ENCODE results near the gene RCAN2. TPM values are rescaled to one million over a fixed set of nuclear protein-coding genes. Genes with fewer than 3 reads are reported as not detected.

Gene RCAN2
- total and polyA plus RNA-seq, 7 donors = 2.6 to 108 (median 20.0) TPM

GRCh38 chr6:46420921-46421638, 70.2 kb downstream of the RCAN2 start:
- no peak for DNase-seq
- Histone ChIP-seq H3K36me3 (ENCODE audit: insufficient read depth in 1 of 2, low read depth in 1 of 2) (no peaks in the 10 kb centered on the region), H3K4me1 (peaks cover 11% of the 10 kb centered on the region), H3K27ac (no peak overlapping the region), H3K4me3 (no peak overlapping the region), H3K9me3 (no peaks in the 10 kb centered on the region), H3K27me3 (ENCODE audit: insufficient read depth in 3 of 3, low read length in 2 of 3) (no peaks in the 10 kb centered on the region)
- WGBS, 3 donors = 73 to 87% (median 78%) methylated on average over 3 of the region's 3 CpGs
- no peak for TF ChIP-seq CTCF (IDR thresholded peaks at IDR 0.05)
- intact Hi-C loops (cut with DNase I) = loop anchor here in 1 of 2 donors (2.0 to 10.0 kb wide), 3 partner anchors 70 to 571 kb away; partner anchors contain the start of gene RCAN2
- ATAC-seq = no peak

DNA sequence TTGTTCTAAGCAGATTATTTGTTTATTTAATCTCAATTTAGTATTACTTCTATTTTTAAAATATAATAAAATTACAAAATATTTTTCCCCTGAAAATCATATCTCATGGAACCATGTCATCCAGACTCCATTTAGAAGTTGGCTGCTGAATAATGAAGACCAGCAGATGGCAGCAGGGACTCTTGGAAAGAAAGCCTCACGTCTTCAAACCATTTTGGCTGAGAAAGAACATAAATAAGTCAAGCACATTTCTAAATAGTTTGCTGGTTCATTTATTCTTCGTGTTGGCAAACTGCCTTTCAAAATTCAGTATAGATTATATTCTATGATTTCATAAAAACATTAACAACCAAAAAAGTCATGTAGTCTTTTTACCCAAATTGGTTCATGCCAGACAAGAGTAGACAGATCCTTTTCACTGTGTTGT, 71.7 kb downstream of the RCAN2 start:
- ATAC-seq (peak; percentile 57 to 85 (median 70)), DNase-seq (no peak)
- Histone ChIP-seq H3K27me3 (ENCODE audit: insufficient read depth in 3 of 3, low read length in 2 of 3) (no peaks in the 10 kb centered on the region), H3K4me1 (peaks cover 11% of the 10 kb centered on the region), H3K36me3 (ENCODE audit: insufficient read depth in 1 of 2, low read depth in 1 of 2) (no peaks in the 10 kb centered on the region), H3K4me3 (no peak overlapping the region), H3K27ac (no peak overlapping the region), H3K9me3 (no peaks in the 10 kb centered on the region)
- intact Hi-C loops (cut with DNase I) = loop anchor here (2.0 to 10.0 kb wide), 5 partner anchors 71 to 573 kb away; partner anchors contain the start of gene RCAN2 (in 2 of the 2)
- TF ChIP-seq CTCF (IDR thresholded peaks at IDR 0.05) = peak; percentile 82
- WGBS, 3 donors = 0 to 2% (median 1%) methylated on average over 2 of the region's 2 CpGs

DNA sequence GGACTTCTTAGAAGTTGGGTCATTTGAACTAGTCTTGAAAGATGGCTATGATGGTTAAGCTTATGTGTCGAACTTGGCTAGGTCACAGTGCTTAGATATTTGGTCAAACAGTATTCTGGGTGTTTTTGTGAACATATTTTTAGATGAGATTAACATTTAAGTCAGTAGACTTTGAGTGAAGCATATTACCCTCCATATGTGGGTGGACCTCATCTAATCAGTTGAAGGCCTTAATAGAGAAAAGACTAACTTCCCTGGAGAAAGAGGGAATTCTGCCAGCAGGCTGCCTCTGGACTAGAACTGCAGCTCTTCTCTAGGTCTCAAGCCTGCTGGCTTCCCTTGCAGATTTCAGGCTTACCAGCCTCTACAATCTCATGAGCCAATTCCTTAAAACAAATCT, 76.9 kb downstream of the RCAN2 start:
- H3K27me3 ChIP-seq (ENCODE audit: insufficient read depth in 3 of 3, low read length in 2 of 3) = no peaks in the 10 kb centered on the region
- DNase-seq (no peak), ATAC-seq (no peak)
- no peaks in the 10 kb centered on the region for H3K9me3 ChIP-seq
- H3K27ac ChIP-seq = no peak overlapping the region
- peaks cover 4% of the 10 kb centered on the region for H3K4me1 ChIP-seq
- 32 to 95% (median 54%) methylated on average over 1 of the region's 1 CpG for WGBS, 3 donors
- intact Hi-C loops (cut with DNase I) = loop anchor here in 1 of 2 donors (5.0 kb wide), 1 partner anchor 322 kb away; no protein-coding TSS in a partner anchor
- no peaks in the 10 kb centered on the region for H3K36me3 ChIP-seq (ENCODE audit: insufficient read depth in 1 of 2, low read depth in 1 of 2)
- no peak overlapping the region for H3K4me3 ChIP-seq
- TF ChIP-seq CTCF (IDR thresholded peaks at IDR 0.05) = no peak

DNA sequence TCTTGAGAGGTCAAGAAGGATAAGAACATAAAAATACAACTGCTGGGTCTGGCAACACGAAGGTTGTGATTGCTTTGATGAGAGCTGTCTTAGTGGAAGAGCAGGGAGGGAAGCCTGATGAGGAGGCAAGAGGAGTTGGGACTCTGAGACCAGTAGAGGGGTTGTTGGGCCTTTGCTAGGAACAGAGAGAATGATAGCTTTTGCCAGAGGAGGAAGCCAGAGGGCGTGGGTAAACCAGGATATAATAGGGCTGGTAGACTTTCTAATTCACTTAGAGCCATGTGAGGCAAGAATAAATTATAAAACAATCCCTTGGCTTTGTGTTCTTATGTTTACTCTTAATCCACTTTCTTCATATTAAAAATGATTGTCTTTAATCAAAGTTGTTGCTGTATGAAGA, 78.6 kb downstream of the RCAN2 start:
- Histone ChIP-seq H3K4me1 (peaks cover 16% of the 10 kb centered on the region), H3K27ac (no peak overlapping the region), H3K4me3 (no peak overlapping the region), H3K36me3 (ENCODE audit: insufficient read depth in 1 of 2, low read depth in 1 of 2) (no peaks in the 10 kb centered on the region), H3K27me3 (ENCODE audit: insufficient read depth in 3 of 3, low read length in 2 of 3) (no peaks in the 10 kb centered on the region), H3K9me3 (no peaks in the 10 kb centered on the region)
- ATAC-seq (peak in 1 of 4 donors; percentile 17), DNase-seq (no peak)
- intact Hi-C loops (cut with DNase I) = loop anchor here in 1 of 2 donors (5.0 kb wide), 1 partner anchor 320 kb away; no protein-coding TSS in a partner anchor
- 56 to 86% (median 63%) methylated on average over 2 of the region's 2 CpGs for WGBS, 3 donors
- TF ChIP-seq CTCF (IDR thresholded peaks at IDR 0.05) = no peak

Measured in psoas muscle (tissue), 8 donors.